Measurements from ENCODE around the gene KCNH8.

Gene KCNH8

GRCh38 chr3:19394946-19395345 is 246.6 kb downstream of the KCNH8 start:
- no peak for DNase-seq

GRCh38 chr3:19396726-19397125 is 248.4 kb downstream of the KCNH8 start:
- DNase-seq, result no peak

- DNase-seq, result no peak
Observed at GRCh38 chr3:19399356-19399755, 251.0 kb downstream of the KCNH8 start.

- no peak for DNase-seq
Observed at GRCh38 chr3:19399836-19400235, 251.5 kb downstream of the KCNH8 start.

- DNase-seq, result no peak
Observed at GRCh38 chr3:19420159-19420558, 271.8 kb downstream of the KCNH8 start.

- DNase-seq, result no peak
Observed at GRCh38 chr3:19425825-19426224, 277.5 kb downstream of the KCNH8 start.

- no peak for DNase-seq
Observed at GRCh38 chr3:19427422-19428149, 279.3 kb downstream of the KCNH8 start.

- DNase-seq, result no peak
Observed at GRCh38 chr3:19428729-19429128, 280.4 kb downstream of the KCNH8 start.

- DNase-seq, result no peak
Observed at GRCh38 chr3:19432669-19433068, 284.4 kb downstream of the KCNH8 start.

GRCh38 chr3:19436746-19437145 is 288.4 kb downstream of the KCNH8 start:
- DNase-seq, result no peak

GRCh38 chr3:19439944-19440343 is 291.6 kb downstream of the KCNH8 start:
- no peak for DNase-seq

GRCh38 chr3:19446138-19446537 is 297.8 kb downstream of the KCNH8 start:
- DNase-seq, result no peak

- DNase-seq, result no peak
Observed at GRCh38 chr3:19446687-19447086, 298.4 kb downstream of the KCNH8 start.

GRCh38 chr3:19455546-19455945 is 307.2 kb downstream of the KCNH8 start:
- DNase-seq, result no peak

GRCh38 chr3:19456738-19457137 is 308.4 kb downstream of the KCNH8 start:
- DNase-seq, result no peak

- DNase-seq, result no peak
Observed at GRCh38 chr3:19457449-19457848, 309.1 kb downstream of the KCNH8 start.

- no peak for DNase-seq
Observed at GRCh38 chr3:19467761-19468160, 319.5 kb downstream of the KCNH8 start.

- DNase-seq, result no peak
Observed at GRCh38 chr3:19471138-19471537, 322.8 kb downstream of the KCNH8 start.

- no peak for DNase-seq
Observed at GRCh38 chr3:19473971-19474580, 325.8 kb downstream of the KCNH8 start.

- no peak for DNase-seq
Observed at GRCh38 chr3:19476281-19476680, 328.0 kb downstream of the KCNH8 start.

- no peak for DNase-seq
Observed at GRCh38 chr3:19485267-19485666, 337.0 kb downstream of the KCNH8 start.

- no peak for DNase-seq
Observed at GRCh38 chr3:19487386-19487785, 339.1 kb downstream of the KCNH8 start.

- no peak for DNase-seq
Observed at GRCh38 chr3:19488939-19489338, 340.6 kb downstream of the KCNH8 start.

- DNase-seq, result no peak
Observed at GRCh38 chr3:19489936-19490335, 341.6 kb downstream of the KCNH8 start.

- DNase-seq, result no peak
Observed at GRCh38 chr3:19506171-19506570, 357.9 kb downstream of the KCNH8 start.

Measured in activated CD4-positive, alpha-beta T cell treated with anti-CD3 and anti-CD28 coated beads, Interleukin-2, Interleukin-6, amounts not matched to agents 100 ng/mL and 50 ng/mL, durations not matched to agents 16 hours and 8 hours (primary cell).